Neural cell (in vitro differentiated cells): ENCODE data around the gene STARD5.

ENCODE experiments used
- RAD21 ChIP-seq: fragments of 450-650 bp; conservative IDR thresholded peaks from 2 replicates; pipeline ENCODE4 v1.6.1; 2014; ENCODE audit warnings: antibody characterized with exemption, mild to moderate bottlenecking, moderate library complexity
- TF ChIP-seq, protein P1 (sequence below): fragments of 450-650 bp; IDR thresholded peaks from 2 replicates; pipeline ENCODE4 v1.5.1; 2014; ENCODE audit warnings: antibody characterized with exemption, mild to moderate bottlenecking, moderate library complexity; ENCODE audit not compliant: poor library complexity, severe bottlenecking

DNA sequence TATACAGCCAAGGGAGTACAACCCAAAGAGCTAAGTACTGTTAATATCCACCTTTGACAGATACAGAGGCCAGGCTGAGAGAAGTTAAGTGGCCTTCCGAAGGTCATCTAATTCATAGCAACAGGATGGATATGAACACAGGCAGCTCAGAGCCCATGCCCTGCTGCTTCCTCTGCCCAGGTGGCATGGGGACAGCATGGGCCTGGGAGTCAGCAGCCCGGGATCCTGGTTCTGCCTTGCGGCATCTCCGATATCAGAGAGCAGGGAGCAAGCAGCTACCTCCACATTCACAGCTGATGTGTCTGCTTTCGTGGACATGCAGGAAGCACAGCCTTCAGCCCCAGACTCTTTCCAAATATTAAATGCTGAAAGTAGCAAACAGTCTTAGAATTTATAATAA, 55.6 kb downstream of the STARD5 start:
- TF ChIP-seq RAD21, result no peak
- TF ChIP-seq, protein P1, sequence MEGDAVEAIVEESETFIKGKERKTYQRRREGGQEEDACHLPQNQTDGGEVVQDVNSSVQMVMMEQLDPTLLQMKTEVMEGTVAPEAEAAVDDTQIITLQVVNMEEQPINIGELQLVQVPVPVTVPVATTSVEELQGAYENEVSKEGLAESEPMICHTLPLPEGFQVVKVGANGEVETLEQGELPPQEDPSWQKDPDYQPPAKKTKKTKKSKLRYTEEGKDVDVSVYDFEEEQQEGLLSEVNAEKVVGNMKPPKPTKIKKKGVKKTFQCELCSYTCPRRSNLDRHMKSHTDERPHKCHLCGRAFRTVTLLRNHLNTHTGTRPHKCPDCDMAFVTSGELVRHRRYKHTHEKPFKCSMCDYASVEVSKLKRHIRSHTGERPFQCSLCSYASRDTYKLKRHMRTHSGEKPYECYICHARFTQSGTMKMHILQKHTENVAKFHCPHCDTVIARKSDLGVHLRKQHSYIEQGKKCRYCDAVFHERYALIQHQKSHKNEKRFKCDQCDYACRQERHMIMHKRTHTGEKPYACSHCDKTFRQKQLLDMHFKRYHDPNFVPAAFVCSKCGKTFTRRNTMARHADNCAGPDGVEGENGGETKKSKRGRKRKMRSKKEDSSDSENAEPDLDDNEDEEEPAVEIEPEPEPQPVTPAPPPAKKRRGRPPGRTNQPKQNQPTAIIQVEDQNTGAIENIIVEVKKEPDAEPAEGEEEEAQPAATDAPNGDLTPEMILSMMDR, result no peak
